HepG2 (cell line): ENCODE measurements around the gene CPSF7. TPM values are rescaled to one million over a fixed set of nuclear protein-coding genes. Genes with fewer than 3 reads are reported as not detected.

Experiments used
- ATAC-seq: fragments of 200-7000 bp; cut with Tn5 transposase; 3 replicates; pipeline ENCODE4 v1.9.1; 2020; ENCODE audit warnings: mild to moderate bottlenecking, moderate library complexity
- BruUV-seq: library from RNA; stranded (reverse); fragments of 400-500 nt; replicated peaks from 2 replicates; lab custom pipeline; 2021; lab: Mats Ljungman, UMichigan
- CTCF ChIA-PET: fragments of 300-600 bp; formaldehyde crosslinking; extraction: SDS; loops from one replicate; lab custom pipeline; 2021; ENCODE audit warnings: low total read pairs, inconsistent platforms, low intra/inter-chr PET ratio; lab: Yijun Ruan, JAX
- POLR2A ChIA-PET: fragments of 350-600 bp; sonication (Branson Sonifier 250); formaldehyde crosslinking; loops from one replicate; lab custom pipeline; 2020; ENCODE audit warnings: antibody characterized with exemption, inconsistent platforms; lab: Yijun Ruan, JAX
- DNase-seq: peaks from one replicate; pipeline ENCODE4 v3.0.0-alpha.2; 2015; ENCODE audit warnings: low spot score
- FAIRE-seq: peaks from 3 replicates; lab custom pipeline; 2011; peaks lifted over from hg19 to GRCh38; lab: Jason Lieb, UNC
- H2AFZ ChIP-seq: one replicate; pipeline ENCODE4 v1.6.1; 2011; ENCODE audit warnings: low read length, inconsistent platforms
- H3K27ac ChIP-seq: fragments of 300-600 bp; 3 replicates; pipeline ENCODE4 v1.8.0; 2011; ENCODE audit warnings: mixed run types, mild to moderate bottlenecking, mixed read lengths, low read length, inconsistent platforms; ENCODE audit not compliant: insufficient read depth; ENCODE audit errors: extremely low read length
- H3K27me3 ChIP-seq, 2 experiments: fragments of 200-600 bp in 1 of 2; 2 replicates in 1 of 2; 3 replicates in 1 of 2; pipeline versions ENCODE4 v1.6.0 to v1.8.0; 2011; ENCODE audit warnings: low read length in 2 of 2, mild to moderate bottlenecking in 2 of 2, moderate library complexity in 2 of 2, inconsistent platforms in 1 of 2; ENCODE audit not compliant: insufficient read depth in 2 of 2, control insufficient read depth in 1 of 2
- H3K36me3 ChIP-seq, 2 experiments: fragments of 200-600 bp in 1 of 2; replicated peaks in 1 of 2; 2 replicates in 1 of 2; 3 replicates in 1 of 2; pipeline versions ENCODE4 v1.5.1 to v1.8.0; 2011; ENCODE audit warnings: low read length in 2 of 2, inconsistent platforms in 1 of 2; ENCODE audit not compliant: insufficient read depth in 2 of 2, control insufficient read depth in 1 of 2
- H3K4me1 ChIP-seq: 2 replicates; pipeline ENCODE4 v1.5.1; 2012; ENCODE audit warnings: low read length, inconsistent platforms; ENCODE audit not compliant: insufficient read depth
- H3K4me2 ChIP-seq: 2 replicates; pipeline ENCODE4 v1.6.0; 2011; ENCODE audit warnings: low read depth, low read length, inconsistent platforms
- H3K4me3 ChIP-seq, 3 experiments: fragments of 200-600 bp in 1 of 3; sonication (generic), shearing (Covaris generic) in 1 of 3; replicated peaks in 1 of 3; 2 replicates each; pipeline ENCODE4 v1.5.1; 2011 to 2016; ENCODE audit warnings: low read length in 3 of 3, inconsistent platforms in 2 of 3, low read depth in 2 of 3, mild to moderate bottlenecking in 2 of 3, control low read depth in 1 of 3, mixed read lengths in 1 of 3; ENCODE audit not compliant: insufficient read depth in 1 of 3
- H3K79me2 ChIP-seq: one replicate; pipeline ENCODE4 v1.6.1; 2011; ENCODE audit warnings: low read length, inconsistent platforms; ENCODE audit not compliant: insufficient read depth
- H3K9ac ChIP-seq: 2 replicates; pipeline ENCODE4 v1.6.0; 2011; ENCODE audit warnings: mild to moderate bottlenecking, low read depth, low read length, inconsistent platforms; ENCODE audit not compliant: insufficient read depth
- H3K9me3 ChIP-seq: 2 replicates; pipeline ENCODE4 v1.5.1; 2012; ENCODE audit warnings: mild to moderate bottlenecking, low read length
- H4K20me1 ChIP-seq: 2 replicates; pipeline ENCODE4 v1.6.0; 2011; ENCODE audit warnings: inconsistent platforms, mild to moderate bottlenecking, low read length, moderate library complexity; ENCODE audit not compliant: insufficient read depth
- ASH2L ChIP-seq: fragments of 300-600, 200-600 bp; sonication (generic); IDR thresholded peaks from 2 replicates; pipeline ENCODE4 v1.7.0; 2017; ENCODE audit warnings: low read depth, mild to moderate bottlenecking, moderate library complexity, mixed read lengths, low read length; ENCODE audit not compliant: insufficient read length
- DPF2 ChIP-seq: sonication (generic); formaldehyde crosslinking; IDR thresholded peaks from 2 replicates; pipeline ENCODE4 v1.4.0; 2020; ENCODE audit warnings: mild to moderate bottlenecking, low read depth, missing genetic modification reagents, borderline replicate concordance
- HNRNPLL ChIP-seq: fragments of 200-400 bp; formaldehyde crosslinking; IDR thresholded peaks from 2 replicates; pipeline ENCODE4 v1.6.1; 2017; ENCODE audit warnings: mild to moderate bottlenecking, low read depth, low read length; ENCODE audit not compliant: poor library complexity, severe bottlenecking
- RFX5 ChIP-seq: IDR thresholded peaks from 2 replicates; pipeline ENCODE4 v1.6.1; 2011; ENCODE audit warnings: low read depth, low read length, improper control_type of control experiment
- SYNCRIP ChIP-seq: fragments of 200-400 bp; formaldehyde crosslinking; IDR thresholded peaks from 2 replicates; pipeline ENCODE4 v1.6.1; 2018; ENCODE audit warnings: mild to moderate bottlenecking, low read depth, low read length; ENCODE audit not compliant: insufficient read depth
- ZBTB14 ChIP-seq: sonication (generic); formaldehyde crosslinking; IDR thresholded peaks from 2 replicates; pipeline ENCODE4 v1.4.0; 2020; ENCODE audit warnings: missing genetic modification reagents
- ZNF414 ChIP-seq: sonication (generic); formaldehyde crosslinking; IDR thresholded peaks from 2 replicates; pipeline ENCODE4 v1.5.0; 2020; ENCODE audit warnings: missing genetic modification reagents
- WGBS: methylation state at CpG from one replicate; pipeline ENCODE4 v1.1.6; 2017; ENCODE audit warnings: low lambda C conversion rate; 5-methylcytosine and 5-hydroxymethylcytosine counted together
- in situ Hi-C: cut with HindIII; loops from 2 replicates; pipeline ENCODE4 v1.10.0; 2017; ENCODE audit warnings: low pct_unique_long_range_greater_than_20kb; ENCODE audit not compliant: extremely low pct_ligation_motif_present
- intact Hi-C: fragments of 100-400 bp; cut with micrococcal nuclease; formaldehyde crosslinking; loops from one replicate; pipeline ENCODE4 v1.10.0; 2022; ENCODE audit not compliant: unreplicated experiment
- polyA plus RNA-seq, 8 experiments: library from polyadenylated mRNA; depleted of rRNA in 3 of 8; stranded (reverse) in 7 of 8; unstranded in 1 of 8; fragments of >200 nt; fragmentation: Illumina TruSeq in 4 of 8; extraction: Trizol in 4 of 8; gene quantifications; 2 replicates each; pipeline versions ENCODE4 v1.2.1 to v1.2.3, GENCODE V29; 2011 to 2016; ENCODE audit warnings: low read depth in 4 of 8, missing spikeins in 1 of 8, mixed read lengths in 1 of 8; ENCODE audit not compliant: insufficient read depth in 1 of 8
- total RNA-seq, 5 experiments: library from RNA; depleted of rRNA; stranded (reverse); fragments of >200 nt; fragmentation: Illumina TruSeq; extraction: Trizol; gene quantifications; 2 replicates each; pipeline ENCODE4 v1.2.3, GENCODE V29; 2016; ENCODE audit warnings: low read depth in 1 of 5
- TF ChIP-seq, protein P1 (sequence below): sonication (generic); formaldehyde crosslinking; IDR thresholded peaks from 2 replicates; pipeline ENCODE4 v1.4.0; 2020; ENCODE audit warnings: missing genetic modification reagents, borderline replicate concordance

Gene CPSF7
- total and polyA plus RNA-seq, 2 of the 13 experiments (the other 11 are each of a cell fraction or from before 2014, with no cell fraction given) = 34.1 to 36.8 TPM

DNA sequence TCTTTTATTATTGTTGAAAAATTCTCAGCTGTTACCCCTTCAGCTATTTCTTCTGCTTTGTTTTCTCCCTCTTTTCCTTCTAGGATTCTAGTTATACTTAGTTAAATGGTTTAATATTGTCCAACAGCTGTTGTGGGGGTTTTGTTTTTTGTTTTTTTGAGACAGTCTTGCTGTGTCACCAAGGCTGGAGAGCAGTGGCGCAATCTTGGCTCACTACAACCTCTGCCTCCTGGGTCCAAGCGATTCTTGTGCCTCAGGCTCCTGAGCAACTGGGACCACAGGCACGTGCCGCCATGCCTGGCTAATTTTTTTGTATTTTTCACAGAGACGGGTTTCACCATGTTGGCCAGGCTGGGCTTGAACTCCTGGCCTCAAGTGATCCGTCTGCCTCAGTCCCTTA lies 12.8 kb upstream of the CPSF7 start:
- intact Hi-C loops = no loop called here
- no peak overlapping the region for H3K4me2 ChIP-seq
- TF ChIP-seq, protein P1, sequence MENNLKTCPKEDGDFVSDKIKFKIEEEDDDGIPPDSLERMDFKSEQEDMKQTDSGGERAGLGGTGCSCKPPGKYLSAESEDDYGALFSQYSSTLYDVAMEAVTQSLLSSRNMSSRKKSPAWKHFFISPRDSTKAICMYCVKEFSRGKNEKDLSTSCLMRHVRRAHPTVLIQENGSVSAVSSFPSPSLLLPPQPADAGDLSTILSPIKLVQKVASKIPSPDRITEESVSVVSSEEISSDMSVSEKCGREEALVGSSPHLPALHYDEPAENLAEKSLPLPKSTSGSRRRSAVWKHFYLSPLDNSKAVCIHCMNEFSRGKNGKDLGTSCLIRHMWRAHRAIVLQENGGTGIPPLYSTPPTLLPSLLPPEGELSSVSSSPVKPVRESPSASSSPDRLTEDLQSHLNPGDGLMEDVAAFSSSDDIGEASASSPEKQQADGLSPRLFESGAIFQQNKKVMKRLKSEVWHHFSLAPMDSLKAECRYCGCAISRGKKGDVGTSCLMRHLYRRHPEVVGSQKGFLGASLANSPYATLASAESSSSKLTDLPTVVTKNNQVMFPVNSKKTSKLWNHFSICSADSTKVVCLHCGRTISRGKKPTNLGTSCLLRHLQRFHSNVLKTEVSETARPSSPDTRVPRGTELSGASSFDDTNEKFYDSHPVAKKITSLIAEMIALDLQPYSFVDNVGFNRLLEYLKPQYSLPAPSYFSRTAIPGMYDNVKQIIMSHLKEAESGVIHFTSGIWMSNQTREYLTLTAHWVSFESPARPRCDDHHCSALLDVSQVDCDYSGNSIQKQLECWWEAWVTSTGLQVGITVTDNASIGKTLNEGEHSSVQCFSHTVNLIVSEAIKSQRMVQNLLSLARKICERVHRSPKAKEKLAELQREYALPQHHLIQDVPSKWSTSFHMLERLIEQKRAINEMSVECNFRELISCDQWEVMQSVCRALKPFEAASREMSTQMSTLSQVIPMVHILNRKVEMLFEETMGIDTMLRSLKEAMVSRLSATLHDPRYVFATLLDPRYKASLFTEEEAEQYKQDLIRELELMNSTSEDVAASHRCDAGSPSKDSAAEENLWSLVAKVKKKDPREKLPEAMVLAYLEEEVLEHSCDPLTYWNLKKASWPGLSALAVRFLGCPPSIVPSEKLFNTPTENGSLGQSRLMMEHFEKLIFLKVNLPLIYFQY (CRISPR knock-in tag) = no peak
- TF ChIP-seq ZNF414 = no peak
- no peak for TF ChIP-seq ZBTB14 (CRISPR knock-in tag)
- TF ChIP-seq SYNCRIP = no peak
- no peak for TF ChIP-seq ASH2L
- no peak for TF ChIP-seq HNRNPLL
- TF ChIP-seq RFX5 = no peak
- TF ChIP-seq DPF2 = no peak
- in situ Hi-C loops = no loop called here
- FAIRE-seq = no peak
- H4K20me1 ChIP-seq = 0 out of 2 replicates have a peak, but pooled peaks cover 7% of the 10 kb centered on the region
- ChIA-PET POLR2A (no interaction called here), CTCF (no interaction called here)
- H2AFZ ChIP-seq = no peak overlapping the region
- peaks cover 24 to 55% of the 10 kb centered on the region in 2 experiments for H3K36me3 ChIP-seq
- no peak for DNase-seq
- BruUV-seq = no TSS peak
- no peak overlapping the region for H3K4me3 ChIP-seq
- no peak for ATAC-seq
- H3K27me3 ChIP-seq = no peaks in the 10 kb centered on the region
- no peak overlapping the region for H3K27ac ChIP-seq
- no peak overlapping the region for H3K9ac ChIP-seq
- H3K9me3 ChIP-seq = no peaks in the 10 kb centered on the region
- H3K4me1 ChIP-seq = peaks cover 22% of the 10 kb centered on the region
- peaks cover 8% of the 10 kb centered on the region for H3K79me2 ChIP-seq
- 97% methylated on average over 6 of the region's 6 CpGs for WGBS
